IMR-90 (cell line): ENCODE data around the gene FUBP3.

ENCODE experiments used
- BHLHE40 ChIP-seq: fragments of 150-350 bp; IDR thresholded peaks from 2 replicates; pipeline ENCODE4 v1.6.1; 2016; ENCODE audit warnings: mild to moderate bottlenecking, low read depth, low read length
- CEBPB ChIP-seq: IDR thresholded peaks from 2 replicates; pipeline ENCODE4 v1.6.1; 2012; ENCODE audit warnings: low read depth, low read length, improper control_type of control experiment
- FOS ChIP-seq: fragments of 150-350 bp; IDR thresholded peaks from 2 replicates; pipeline ENCODE4 v1.6.1; 2016; ENCODE audit warnings: low read depth, low read length
- MAFK ChIP-seq: IDR thresholded peaks from 2 replicates; pipeline ENCODE4 v1.6.1; 2012; ENCODE audit warnings: low read depth, low read length, improper control_type of control experiment
- MAZ ChIP-seq: IDR thresholded peaks from 2 replicates; pipeline ENCODE4 v1.6.1; 2012; ENCODE audit warnings: low read depth, mild to moderate bottlenecking, low read length, improper control_type of control experiment, moderate library complexity, borderline replicate concordance
- MXI1 ChIP-seq: IDR thresholded peaks from 2 replicates; pipeline ENCODE4 v1.6.1; 2012; ENCODE audit warnings: low read depth, mild to moderate bottlenecking, low read length, moderate library complexity, borderline replicate concordance
- POLR2A ChIP-seq: IDR thresholded peaks from 2 replicates; pipeline ENCODE4 v1.6.1; 2012; ENCODE audit warnings: mild to moderate bottlenecking, low read depth, low read length
- RAD21 ChIP-seq: IDR thresholded peaks from 2 replicates; pipeline ENCODE4 v1.6.1; 2012; ENCODE audit warnings: low read length, improper control_type of control experiment
- RFX5 ChIP-seq: IDR thresholded peaks from 2 replicates; pipeline ENCODE4 v1.8.0; 2012; ENCODE audit warnings: low read depth, mild to moderate bottlenecking, low read length, moderate library complexity
- SMC3 ChIP-seq: fragments of 150-350 bp; IDR thresholded peaks from 2 replicates; pipeline ENCODE4 v1.6.1; 2016; ENCODE audit warnings: low read depth, mild to moderate bottlenecking, antibody characterized with exemption, low read length, moderate library complexity
- TF ChIP-seq, protein P1 (sequence below): conservative IDR thresholded peaks from 2 replicates; pipeline ENCODE4 v1.5.1; 2012; ENCODE audit warnings: mild to moderate bottlenecking, low read depth, low read length, improper control_type of control experiment
- TF ChIP-seq, protein P2 (sequence below): fragments of 150-350 bp; IDR thresholded peaks from 2 replicates; pipeline ENCODE4 v1.6.1; 2017; ENCODE audit warnings: mild to moderate bottlenecking, antibody characterized with exemption, low read length, low read depth
- TF ChIP-seq, protein P3 (sequence below): fragments of 150-350 bp; IDR thresholded peaks from 2 replicates; pipeline ENCODE4 v1.6.1; 2016; ENCODE audit warnings: low read depth, mild to moderate bottlenecking, low read length, moderate library complexity, borderline replicate concordance

DNA sequence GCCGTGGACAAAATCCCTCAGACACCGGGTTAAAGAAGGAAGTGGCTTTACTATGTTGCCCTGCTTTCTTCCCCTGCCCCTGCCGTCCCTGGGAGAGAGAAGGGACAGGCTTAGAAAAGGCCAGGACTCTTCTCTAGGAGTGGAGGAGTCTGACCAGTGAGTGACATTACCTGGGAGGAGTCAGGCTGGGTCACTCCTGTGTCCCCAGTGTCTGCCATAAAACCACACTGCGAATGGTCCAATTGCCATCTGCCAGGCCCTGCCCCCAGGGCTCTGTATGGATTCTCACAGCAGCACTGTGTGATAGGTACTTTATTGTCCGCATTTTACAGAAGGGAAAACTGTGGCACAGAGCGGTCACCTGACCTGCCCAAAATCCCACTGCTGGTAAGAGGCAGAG, 31.3 kb upstream of the FUBP3 start:
- TF ChIP-seq, protein P1, sequence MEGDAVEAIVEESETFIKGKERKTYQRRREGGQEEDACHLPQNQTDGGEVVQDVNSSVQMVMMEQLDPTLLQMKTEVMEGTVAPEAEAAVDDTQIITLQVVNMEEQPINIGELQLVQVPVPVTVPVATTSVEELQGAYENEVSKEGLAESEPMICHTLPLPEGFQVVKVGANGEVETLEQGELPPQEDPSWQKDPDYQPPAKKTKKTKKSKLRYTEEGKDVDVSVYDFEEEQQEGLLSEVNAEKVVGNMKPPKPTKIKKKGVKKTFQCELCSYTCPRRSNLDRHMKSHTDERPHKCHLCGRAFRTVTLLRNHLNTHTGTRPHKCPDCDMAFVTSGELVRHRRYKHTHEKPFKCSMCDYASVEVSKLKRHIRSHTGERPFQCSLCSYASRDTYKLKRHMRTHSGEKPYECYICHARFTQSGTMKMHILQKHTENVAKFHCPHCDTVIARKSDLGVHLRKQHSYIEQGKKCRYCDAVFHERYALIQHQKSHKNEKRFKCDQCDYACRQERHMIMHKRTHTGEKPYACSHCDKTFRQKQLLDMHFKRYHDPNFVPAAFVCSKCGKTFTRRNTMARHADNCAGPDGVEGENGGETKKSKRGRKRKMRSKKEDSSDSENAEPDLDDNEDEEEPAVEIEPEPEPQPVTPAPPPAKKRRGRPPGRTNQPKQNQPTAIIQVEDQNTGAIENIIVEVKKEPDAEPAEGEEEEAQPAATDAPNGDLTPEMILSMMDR = no peak
- no peak for TF ChIP-seq RFX5
- TF ChIP-seq, protein P2, sequence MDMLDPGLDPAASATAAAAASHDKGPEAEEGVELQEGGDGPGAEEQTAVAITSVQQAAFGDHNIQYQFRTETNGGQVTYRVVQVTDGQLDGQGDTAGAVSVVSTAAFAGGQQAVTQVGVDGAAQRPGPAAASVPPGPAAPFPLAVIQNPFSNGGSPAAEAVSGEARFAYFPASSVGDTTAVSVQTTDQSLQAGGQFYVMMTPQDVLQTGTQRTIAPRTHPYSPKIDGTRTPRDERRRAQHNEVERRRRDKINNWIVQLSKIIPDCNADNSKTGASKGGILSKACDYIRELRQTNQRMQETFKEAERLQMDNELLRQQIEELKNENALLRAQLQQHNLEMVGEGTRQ = no peak
- no peak for TF ChIP-seq MAFK
- TF ChIP-seq MAZ = no peak
- TF ChIP-seq BHLHE40 = no peak
- TF ChIP-seq POLR2A = no peak
- no peak for TF ChIP-seq CEBPB
- TF ChIP-seq RAD21 = no peak
- TF ChIP-seq MXI1 = no peak
- TF ChIP-seq SMC3 = no peak
- TF ChIP-seq FOS = no peak
- TF ChIP-seq, protein P3, sequence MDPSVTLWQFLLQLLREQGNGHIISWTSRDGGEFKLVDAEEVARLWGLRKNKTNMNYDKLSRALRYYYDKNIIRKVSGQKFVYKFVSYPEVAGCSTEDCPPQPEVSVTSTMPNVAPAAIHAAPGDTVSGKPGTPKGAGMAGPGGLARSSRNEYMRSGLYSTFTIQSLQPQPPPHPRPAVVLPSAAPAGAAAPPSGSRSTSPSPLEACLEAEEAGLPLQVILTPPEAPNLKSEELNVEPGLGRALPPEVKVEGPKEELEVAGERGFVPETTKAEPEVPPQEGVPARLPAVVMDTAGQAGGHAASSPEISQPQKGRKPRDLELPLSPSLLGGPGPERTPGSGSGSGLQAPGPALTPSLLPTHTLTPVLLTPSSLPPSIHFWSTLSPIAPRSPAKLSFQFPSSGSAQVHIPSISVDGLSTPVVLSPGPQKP = no peak
